GM21576 (cell line): ENCODE results near the gene STOM.
A peak's percentile ranks its signal among the peaks of the same experiment; 100 is the strongest.

Experiments
- ATAC-seq: cut with Tn5 transposase; IDR thresholded peaks from one replicate; pipeline ENCODE4 v1.9.1; 2021; ENCODE audit warnings: mild to moderate bottlenecking, moderate library complexity; ENCODE audit not compliant: unreplicated experiment

Gene STOM

GRCh38 chr9:121350993-121351561 lies 19.0 kb downstream of the STOM start:
- ATAC-seq = no peak

GRCh38 chr9:121350036-121350435 lies 20.0 kb downstream of the STOM start:
- ATAC-seq = no peak

GRCh38 chr9:121349009-121349408 lies 21.0 kb downstream of the STOM start:
- no peak for ATAC-seq

GRCh38 chr9:121348221-121348620 lies 21.8 kb downstream of the STOM start:
- ATAC-seq = no peak

- ATAC-seq = no peak
Measured at GRCh38 chr9:121345070-121345469, 25.0 kb downstream of the STOM start.

GRCh38 chr9:121344184-121344583 lies 25.9 kb downstream of the STOM start:
- ATAC-seq = no peak

GRCh38 chr9:121340676-121341392 lies 29.2 kb downstream of the STOM start:
- peak; percentile 83 for ATAC-seq

- no peak for ATAC-seq
Measured at GRCh38 chr9:121339437-121339836, 30.6 kb downstream of the STOM start.

GRCh38 chr9:121336665-121337064 lies 33.4 kb downstream of the STOM start:
- no peak for ATAC-seq

GRCh38 chr9:121333950-121334773 lies 35.9 kb downstream of the STOM start:
- no peak for ATAC-seq

- ATAC-seq = no peak
Measured at GRCh38 chr9:121331992-121332685, 37.9 kb downstream of the STOM start.

GRCh38 chr9:121331549-121331948 lies 38.5 kb downstream of the STOM start:
- ATAC-seq = no peak

GRCh38 chr9:121328876-121329681 lies 41.0 kb downstream of the STOM start:
- no peak for ATAC-seq

- ATAC-seq = no peak
Measured at GRCh38 chr9:121328476-121328875, 41.6 kb downstream of the STOM start.

GRCh38 chr9:121326901-121327613 lies 43.0 kb downstream of the STOM start:
- no peak for ATAC-seq

- ATAC-seq = no peak
Measured at GRCh38 chr9:121326130-121326838, 43.8 kb downstream of the STOM start.

GRCh38 chr9:121325387-121325786 lies 44.7 kb downstream of the STOM start:
- no peak for ATAC-seq

GRCh38 chr9:121324755-121325154 lies 45.3 kb downstream of the STOM start:
- ATAC-seq = no peak

GRCh38 chr9:121324316-121324715 lies 45.7 kb downstream of the STOM start:
- ATAC-seq = no peak
